H1 (cell line): ENCODE results near the gene RAMACL. TPM values are rescaled to one million over a fixed set of nuclear protein-coding genes. Genes with fewer than 3 reads are reported as not detected.

Experiments used
- BCL11A ChIP-seq, 2 experiments: IDR thresholded peaks; one replicate each; pipeline ENCODE4 v1.6.1; 2011; ENCODE audit warnings: low read depth in 2 of 2, low read length in 2 of 2, mild to moderate bottlenecking in 2 of 2
- E2F6 ChIP-seq: IDR thresholded peaks from 2 replicates; pipeline ENCODE4 v1.6.1; 2012; ENCODE audit warnings: inconsistent platforms
- KDM5A ChIP-seq: fragments of 200-600 bp; IDR thresholded peaks from 2 replicates; pipeline ENCODE4 v1.7.1; 2012; ENCODE audit warnings: mild to moderate bottlenecking, low read length, inconsistent platforms, mixed read lengths
- SIX5 ChIP-seq: IDR thresholded peaks from 2 replicates; pipeline ENCODE4 v1.6.1; 2011; ENCODE audit warnings: mild to moderate bottlenecking, low read depth, low read length
- YY1 ChIP-seq: IDR thresholded peaks from 2 replicates; pipeline ENCODE4 v1.6.1; 2011; ENCODE audit warnings: low read depth, mild to moderate bottlenecking, low read length
- polyA plus RNA-seq, 7 experiments: library from polyadenylated mRNA; depleted of rRNA in 3 of 7; stranded (reverse) in 5 of 7; unstranded in 2 of 7; fragments of >200 nt in 5 of 7; fragments of 200-250 nt in 2 of 7; gene quantifications; 1 replicate in 5 of 7; 2 replicates in 1 of 7; 4 replicates in 1 of 7; pipeline versions ENCODE4 v1.2.1 to v1.2.3, GENCODE V29; 2011 to 2013; ENCODE audit warnings: missing spikeins in 2 of 7, mixed read lengths in 2 of 7
- total RNA-seq: library from RNA; stranded (reverse); fragmentation: NEBNext Ultra II Directional; extraction: Animal tissue kit (Norgen Biotek cat#: 25700); gene quantifications from 2 replicates; pipeline ENCODE4 v1.2.1, GENCODE V29; 2021

RAMACL gene
- total and polyA plus RNA-seq, 2 of the 8 experiments (the other 6 are each of a cell fraction or from before 2014, with no cell fraction given), result 0.23 to 0.97 TPM

GRCh38 chr6:166562726-166563125 is 23.8 kb downstream of the RAMACL start (continued):
- no peak for TF ChIP-seq E2F6
- TF ChIP-seq SIX5, result no peak
- no peak for TF ChIP-seq BCL11A (IDR thresholded peaks at IDR 0.05; ENCODE audit: low read depth in 2 of 2, low read length in 2 of 2)
- no peak for TF ChIP-seq YY1
- no peak for TF ChIP-seq KDM5A
